ENCODE data around the gene COG5.

Gene COG5

GRCh38 chr7:107463139-107464078 is 100.3 kb downstream of the COG5 start:
- H3K4me3 ChIP-seq (ENCODE audit: low read depth, low read length, poor library complexity, severe bottlenecking) = no peak overlapping the region
- H3F3A ChIP-seq (ENCODE audit: insufficient read depth, low read length) = no peaks in the 10 kb centered on the region
- no peaks in the 10 kb centered on the region for H3K27me3 ChIP-seq (ENCODE audit: insufficient read depth, low read length)
- no peaks in the 10 kb centered on the region for H3K4me1 ChIP-seq (ENCODE audit: insufficient read depth, low read length, severe bottlenecking)
- H3K79me2 ChIP-seq (ENCODE audit: insufficient read depth, low read length) = no peaks in the 10 kb centered on the region
- no peaks in the 10 kb centered on the region for H3K9me3 ChIP-seq (ENCODE audit: low read length)
- H3K9ac ChIP-seq (ENCODE audit: low read length) = no peak overlapping the region
- H2AFZ ChIP-seq (ENCODE audit: low read length) = no peak overlapping the region
- H3K27ac ChIP-seq (ENCODE audit: low read depth, low read length, poor library complexity, severe bottlenecking) = no peak overlapping the region
- no peaks in the 10 kb centered on the region for H4K20me1 ChIP-seq (ENCODE audit: insufficient read depth, low read length)
- TF ChIP-seq EZH2 (IDR thresholded peaks at IDR 0.05; ENCODE audit: borderline replicate concordance, low read length) (no peak), CTCF (IDR thresholded peaks at IDR 0.05; ENCODE audit: low read length) (peak; percentile 92)
- H3K9me2 ChIP-seq (ENCODE audit: low read depth, low read length) = no peaks in the 10 kb centered on the region
- no peak overlapping the region for H3K4me2 ChIP-seq (ENCODE audit: low read length)
- peaks cover 2% of the 10 kb centered on the region; the same call in 1 of the 2 replicates for H3K36me3 ChIP-seq (ENCODE audit: insufficient read depth, low read length)

- H3K27ac ChIP-seq (ENCODE audit: low read depth, low read length, poor library complexity, severe bottlenecking) = no peak overlapping the region
- no peaks in the 10 kb centered on the region for H3K4me1 ChIP-seq (ENCODE audit: insufficient read depth, low read length, severe bottlenecking)
- peaks cover 10% of the 10 kb centered on the region for H3K36me3 ChIP-seq (ENCODE audit: insufficient read depth, low read length)
- no peaks in the 10 kb centered on the region for H4K20me1 ChIP-seq (ENCODE audit: insufficient read depth, low read length)
- H3K4me3 ChIP-seq (ENCODE audit: low read depth, low read length, poor library complexity, severe bottlenecking) = no peak overlapping the region
- no peaks in the 10 kb centered on the region for H3K9me2 ChIP-seq (ENCODE audit: low read depth, low read length)
- TF ChIP-seq CTCF (IDR thresholded peaks at IDR 0.05; ENCODE audit: low read length) = no peak
- no peak for TF ChIP-seq EZH2 (IDR thresholded peaks at IDR 0.05; ENCODE audit: borderline replicate concordance, low read length)
- no peak overlapping the region for H3K9ac ChIP-seq (ENCODE audit: low read length)
- H3K27me3 ChIP-seq (ENCODE audit: insufficient read depth, low read length) = no peaks in the 10 kb centered on the region
- no peak overlapping the region for H3K4me2 ChIP-seq (ENCODE audit: low read length)
- no peak overlapping the region for H2AFZ ChIP-seq (ENCODE audit: low read length)
- H3K79me2 ChIP-seq (ENCODE audit: insufficient read depth, low read length) = no peaks in the 10 kb centered on the region
- H3K9me3 ChIP-seq (ENCODE audit: low read length) = no peaks in the 10 kb centered on the region; the same call in 1 of the 2 replicates
- no peaks in the 10 kb centered on the region for H3F3A ChIP-seq (ENCODE audit: insufficient read depth, low read length)
Measured at GRCh38 chr7:107461938-107462533, 101.7 kb downstream of the COG5 start.

DNA sequence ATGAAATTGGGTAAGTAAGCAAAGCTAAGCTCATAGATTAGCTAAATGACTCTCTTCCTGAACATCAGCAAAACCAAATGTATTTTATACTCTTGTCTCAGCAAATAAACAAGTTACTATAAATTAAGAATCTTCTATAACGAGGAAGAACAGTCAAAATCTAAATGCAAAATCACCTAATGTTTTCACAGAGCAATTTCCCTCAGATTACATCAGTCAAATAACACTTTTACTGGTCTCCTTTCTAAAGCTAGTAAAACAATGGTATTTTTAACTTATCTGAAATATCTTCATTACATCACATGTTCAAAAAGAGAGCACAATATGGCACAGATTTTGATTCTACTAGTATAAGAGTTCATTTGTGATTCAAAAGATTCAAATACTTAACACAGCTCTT is 110.3 kb downstream of the COG5 start:
- Histone ChIP-seq H3K79me2 (ENCODE audit: insufficient read depth, low read length) (no peaks in the 10 kb centered on the region), H3K4me2 (ENCODE audit: low read length) (no peak overlapping the region), H3K4me1 (ENCODE audit: insufficient read depth, low read length, severe bottlenecking) (no peaks in the 10 kb centered on the region), H3K9ac (ENCODE audit: low read length) (no peak overlapping the region), H3F3A (ENCODE audit: insufficient read depth, low read length) (no peaks in the 10 kb centered on the region), H2AFZ (ENCODE audit: low read length) (no peak overlapping the region), H3K4me3 (ENCODE audit: low read depth, low read length, poor library complexity, severe bottlenecking) (no peak overlapping the region), H3K9me2 (ENCODE audit: low read depth, low read length) (no peaks in the 10 kb centered on the region), H3K36me3 (ENCODE audit: insufficient read depth, low read length) (peaks cover 8% of the 10 kb centered on the region), H3K9me3 (ENCODE audit: low read length) (no peaks in the 10 kb centered on the region; the same call in 1 of the 2 replicates), H3K27me3 (ENCODE audit: insufficient read depth, low read length) (no peaks in the 10 kb centered on the region), H4K20me1 (ENCODE audit: insufficient read depth, low read length) (no peaks in the 10 kb centered on the region), H3K27ac (ENCODE audit: low read depth, low read length, poor library complexity, severe bottlenecking) (no peak overlapping the region)
- TF ChIP-seq EZH2 (IDR thresholded peaks at IDR 0.05; ENCODE audit: borderline replicate concordance, low read length) (no peak), CTCF (IDR thresholded peaks at IDR 0.05; ENCODE audit: low read length) (no peak)
